Brain microvascular endothelial cell (primary cell): Measurements from ENCODE around the gene ZMAT3.

Experiments used
- DNase-seq: peaks from one replicate; pipeline ENCODE4 v3.0.0-alpha.2; 2020
- H3K27ac ChIP-seq: fragments of 250-450 bp; sonication (Bioruptor Pico); 2 replicates; pipeline ENCODE4 v1.5.1; 2020; ENCODE audit warnings: mild to moderate bottlenecking, moderate library complexity
- H3K27me3 ChIP-seq: fragments of 250-450 bp; sonication (Bioruptor Pico); replicated peaks from 2 replicates; pipeline ENCODE4 v1.5.1; 2020; ENCODE audit warnings: mild to moderate bottlenecking
- H3K36me3 ChIP-seq: fragments of 250-450 bp; sonication (Bioruptor Pico); replicated peaks from 2 replicates; pipeline ENCODE4 v1.5.1; 2020; ENCODE audit warnings: mild to moderate bottlenecking
- H3K4me3 ChIP-seq: 2 replicates; pipeline ENCODE4 v1.5.1; 2011; ENCODE audit warnings: low read depth, mild to moderate bottlenecking, control low read depth, low read length, moderate library complexity
- in situ Hi-C: cut with HindIII; loops from 2 replicates; pipeline ENCODE4 v1.10.0; 2017; ENCODE audit warnings: low sequenced_read_pairs, low pct_ligation_motif_present
- TF ChIP-seq, protein P1 (sequence below): IDR thresholded peaks from 2 replicates; pipeline ENCODE4 v1.5.1; 2011; ENCODE audit warnings: low read depth, mild to moderate bottlenecking, moderate library complexity, low read length, control low read depth, inconsistent platforms; ENCODE audit errors: missing control alignments

ZMAT3 gene

GRCh38 chr3:178987745-178988144 is 83.9 kb downstream of the ZMAT3 start:
- TF ChIP-seq, protein P1, sequence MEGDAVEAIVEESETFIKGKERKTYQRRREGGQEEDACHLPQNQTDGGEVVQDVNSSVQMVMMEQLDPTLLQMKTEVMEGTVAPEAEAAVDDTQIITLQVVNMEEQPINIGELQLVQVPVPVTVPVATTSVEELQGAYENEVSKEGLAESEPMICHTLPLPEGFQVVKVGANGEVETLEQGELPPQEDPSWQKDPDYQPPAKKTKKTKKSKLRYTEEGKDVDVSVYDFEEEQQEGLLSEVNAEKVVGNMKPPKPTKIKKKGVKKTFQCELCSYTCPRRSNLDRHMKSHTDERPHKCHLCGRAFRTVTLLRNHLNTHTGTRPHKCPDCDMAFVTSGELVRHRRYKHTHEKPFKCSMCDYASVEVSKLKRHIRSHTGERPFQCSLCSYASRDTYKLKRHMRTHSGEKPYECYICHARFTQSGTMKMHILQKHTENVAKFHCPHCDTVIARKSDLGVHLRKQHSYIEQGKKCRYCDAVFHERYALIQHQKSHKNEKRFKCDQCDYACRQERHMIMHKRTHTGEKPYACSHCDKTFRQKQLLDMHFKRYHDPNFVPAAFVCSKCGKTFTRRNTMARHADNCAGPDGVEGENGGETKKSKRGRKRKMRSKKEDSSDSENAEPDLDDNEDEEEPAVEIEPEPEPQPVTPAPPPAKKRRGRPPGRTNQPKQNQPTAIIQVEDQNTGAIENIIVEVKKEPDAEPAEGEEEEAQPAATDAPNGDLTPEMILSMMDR: no peak
- Histone ChIP-seq H3K27ac (no peak overlapping the region), H3K36me3 (no peaks in the 10 kb centered on the region), H3K4me3 (no peak overlapping the region), H3K27me3 (no peaks in the 10 kb centered on the region)
- no peak for DNase-seq
- in situ Hi-C loops: no loop called here

- no peak for DNase-seq
- Histone ChIP-seq H3K27ac (no peak overlapping the region), H3K36me3 (no peaks in the 10 kb centered on the region), H3K4me3 (no peak overlapping the region), H3K27me3 (no peaks in the 10 kb centered on the region)
- TF ChIP-seq, protein P1: no peak
- in situ Hi-C loops: no loop called here
Measured at GRCh38 chr3:178986456-178986855, 85.2 kb downstream of the ZMAT3 start.

- TF ChIP-seq, protein P1: no peak
Measured at GRCh38 chr3:178982137-178982536, 89.5 kb downstream of the ZMAT3 start.

GRCh38 chr3:178975320-178975719 is 96.3 kb downstream of the ZMAT3 start:
- DNase-seq: no peak
- H3K27me3 ChIP-seq: no peaks in the 10 kb centered on the region
- no peak overlapping the region for H3K27ac ChIP-seq
- in situ Hi-C loops: no loop called here
- no peaks in the 10 kb centered on the region for H3K36me3 ChIP-seq
- H3K4me3 ChIP-seq: no peak overlapping the region
- TF ChIP-seq, protein P1: no peak

More at GRCh38 chr3:178982137-178982536, 89.5 kb downstream of the ZMAT3 start:
- DNase-seq: no peak
- no peak overlapping the region for H3K27ac ChIP-seq
- no peak overlapping the region for H3K4me3 ChIP-seq
- in situ Hi-C loops: no loop called here
- no peaks in the 10 kb centered on the region for H3K27me3 ChIP-seq
- H3K36me3 ChIP-seq: no peaks in the 10 kb centered on the region

- H3K36me3 ChIP-seq: no peaks in the 10 kb centered on the region
- in situ Hi-C loops: loop anchor here (25.0 kb wide), 1 partner anchor 534 kb away; no protein-coding TSS in a partner anchor
- TF ChIP-seq, protein P1: no peak
- no peaks in the 10 kb centered on the region for H3K27me3 ChIP-seq
- H3K27ac ChIP-seq: no peak overlapping the region
- no peak overlapping the region for H3K4me3 ChIP-seq
- DNase-seq: no peak
Measured at GRCh38 chr3:178971614-178972013, 100.0 kb downstream of the ZMAT3 start.

DNA sequence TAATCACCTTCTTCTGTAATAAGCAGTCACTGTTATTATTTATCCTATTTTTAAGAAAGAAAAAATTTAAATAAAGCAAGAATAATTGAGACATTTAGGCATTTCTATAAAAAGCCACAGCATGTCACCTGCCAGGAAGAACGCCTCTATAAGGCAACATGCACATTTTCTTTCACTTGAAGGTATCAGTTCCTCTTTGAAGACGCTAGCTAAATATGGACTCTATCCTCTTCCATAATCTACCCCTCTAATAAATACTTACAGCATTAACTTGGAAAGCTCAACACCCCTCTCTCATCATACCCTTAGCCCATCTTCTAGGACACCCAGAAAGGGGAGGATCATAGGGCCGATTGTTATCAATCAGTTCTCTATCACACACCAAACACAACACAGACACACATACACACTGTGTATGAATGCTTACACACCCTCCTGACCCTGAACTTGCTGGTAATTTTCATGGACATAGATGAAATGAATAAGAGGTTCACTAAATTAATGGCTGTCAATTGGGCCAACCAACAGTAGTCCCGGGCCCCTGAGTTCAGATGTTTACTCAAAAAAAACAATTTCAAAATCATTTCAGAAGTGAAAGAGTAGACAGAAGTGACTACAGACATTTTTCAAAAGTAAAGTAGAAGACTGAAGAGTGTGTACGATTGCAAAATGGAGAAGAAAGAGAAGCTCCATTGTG is 102.5 kb downstream of the ZMAT3 start:
- no peak for DNase-seq
- no peak overlapping the region for H3K4me3 ChIP-seq
- TF ChIP-seq, protein P1: no peak
- in situ Hi-C loops: loop anchor here (25.0 kb wide), 1 partner anchor 532 kb away; no protein-coding TSS in a partner anchor
- no peak overlapping the region for H3K27ac ChIP-seq
- no peaks in the 10 kb centered on the region for H3K27me3 ChIP-seq
- H3K36me3 ChIP-seq: no peaks in the 10 kb centered on the region
